Central memory CD4-positive, alpha-beta T cell (primary cell): Measurements from ENCODE around the gene CHCHD1.
"Not testable (repeated sequence)": the region's sequence is repeated elsewhere in the genome, so short reads cannot be mapped to it uniquely, and the experiment has no call there.

Experiments
- DNase-seq: peaks from one replicate; pipeline ENCODE4 v3.0.0; 2022

The CHCHD1 gene

DNA sequence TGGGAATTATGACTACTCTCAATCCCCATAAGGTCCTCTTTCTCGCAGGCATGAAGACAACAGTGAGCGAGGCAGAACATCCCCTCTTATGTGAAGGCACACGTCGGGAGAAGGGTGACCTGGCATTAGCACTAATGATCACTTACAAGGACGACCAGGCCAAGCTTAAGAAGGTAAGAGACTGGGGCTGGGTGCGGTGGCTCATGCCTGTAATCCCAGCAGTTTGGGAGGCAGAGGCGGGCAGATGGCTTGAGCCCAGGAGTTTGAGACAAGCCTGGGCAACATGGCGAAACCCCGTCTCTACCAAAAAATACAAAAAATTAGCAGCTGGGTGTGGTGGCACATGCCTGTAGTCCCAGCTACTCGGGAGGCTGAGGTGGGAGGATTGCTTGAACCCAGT is 13.6 kb downstream of the CHCHD1 start:
- DNase-seq: not testable (repeated sequence)

- DNase-seq: not testable (repeated sequence)
Measured at GRCh38 chr10:73796035-73796434, 14.2 kb downstream of the CHCHD1 start.

GRCh38 chr10:73796766-73797165 is 14.9 kb downstream of the CHCHD1 start:
- DNase-seq: no peak

- no peak for DNase-seq
Measured at GRCh38 chr10:73797324-73798025, 15.6 kb downstream of the CHCHD1 start.

- DNase-seq: no peak
Measured at GRCh38 chr10:73798087-73798486, 16.2 kb downstream of the CHCHD1 start.

DNA sequence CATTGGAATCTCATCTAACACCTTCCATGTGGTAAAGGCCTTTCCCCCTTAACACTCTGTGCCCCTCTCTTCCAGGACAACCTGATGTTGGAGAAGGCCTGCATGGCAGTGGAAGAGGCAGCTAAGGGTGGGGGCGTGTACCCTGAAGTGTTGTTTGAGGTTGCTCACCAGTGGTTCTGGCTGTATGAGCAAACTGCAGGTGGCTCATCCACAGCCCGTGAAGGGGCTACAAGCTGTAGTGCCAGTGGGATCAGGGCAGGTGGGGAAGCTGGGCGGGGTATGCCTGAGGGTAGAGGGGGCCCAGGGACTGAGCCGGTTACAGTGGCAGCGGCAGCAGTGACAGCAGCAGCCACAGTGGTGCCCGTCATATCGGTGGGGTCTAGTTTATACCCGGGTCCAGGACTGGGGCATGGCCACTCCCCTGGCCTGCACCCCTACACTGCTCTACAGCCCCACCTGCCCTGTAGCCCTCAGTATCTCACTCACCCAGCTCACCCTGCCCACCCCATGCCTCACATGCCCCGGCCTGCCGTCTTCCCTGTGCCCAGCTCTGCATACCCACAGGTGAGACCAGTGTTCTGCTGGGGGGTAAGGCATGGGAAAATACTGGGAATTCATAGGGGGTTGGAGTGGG is 17.2 kb downstream of the CHCHD1 start:
- DNase-seq: no peak

DNA sequence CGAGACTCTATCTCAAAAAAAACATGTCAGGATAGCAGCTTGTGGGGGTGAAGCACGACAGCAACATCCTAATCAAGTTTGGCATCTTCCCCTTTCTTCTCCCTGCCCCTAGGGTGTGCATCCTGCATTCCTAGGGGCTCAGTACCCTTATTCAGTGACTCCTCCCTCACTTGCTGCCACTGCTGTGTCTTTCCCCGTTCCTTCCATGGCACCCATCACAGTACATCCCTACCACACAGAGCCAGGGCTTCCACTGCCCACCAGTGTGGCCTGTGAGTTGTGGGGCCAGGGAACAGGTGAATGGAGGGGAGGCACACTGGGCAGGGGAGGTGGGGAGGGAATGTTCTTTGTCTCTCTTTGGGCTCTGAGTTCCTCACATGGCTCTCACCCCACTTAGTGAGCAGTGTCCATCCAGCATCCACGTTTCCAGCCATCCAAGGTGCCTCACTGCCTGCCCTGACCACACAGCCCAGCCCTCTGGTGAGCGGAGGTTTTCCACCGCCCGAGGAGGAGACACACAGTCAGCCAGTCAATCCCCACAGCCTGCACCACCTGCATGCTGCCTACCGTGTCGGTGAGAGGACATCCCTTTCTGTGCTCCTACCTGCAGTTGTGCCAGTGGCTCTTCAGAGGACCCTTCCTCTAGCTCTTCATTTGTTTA is 18.2 kb downstream of the CHCHD1 start:
- no peak for DNase-seq

DNA sequence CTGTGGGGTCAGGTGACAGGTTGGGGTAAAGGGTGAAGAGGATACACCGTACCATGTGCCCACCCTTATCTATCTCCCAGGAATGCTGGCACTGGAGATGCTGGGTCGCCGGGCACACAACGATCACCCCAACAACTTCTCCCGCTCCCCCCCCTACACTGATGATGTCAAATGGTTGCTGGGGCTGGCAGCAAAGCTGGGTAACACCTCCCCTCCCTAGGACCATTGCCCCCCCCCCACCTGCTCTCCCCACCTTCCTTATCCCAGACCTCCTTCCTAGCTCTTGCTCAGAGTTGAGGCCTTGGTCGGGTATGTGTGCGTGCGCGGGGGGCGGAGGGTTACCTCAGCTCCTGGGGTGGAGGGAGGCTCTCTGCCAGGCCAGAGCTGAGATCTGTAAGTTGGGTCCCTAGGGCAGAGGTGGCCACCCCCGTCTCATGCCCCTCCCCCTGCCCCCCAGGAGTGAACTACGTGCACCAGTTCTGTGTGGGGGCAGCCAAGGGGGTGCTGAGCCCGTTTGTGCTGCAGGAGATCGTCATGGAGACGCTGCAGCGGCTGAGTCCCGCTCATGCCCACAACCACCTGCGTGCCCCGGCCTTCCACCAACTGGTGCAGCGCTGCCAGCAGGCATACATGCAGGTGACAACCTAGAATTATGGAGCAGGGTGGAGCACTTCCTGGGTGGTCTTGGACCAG is 18.9 kb downstream of the CHCHD1 start:
- no peak for DNase-seq

DNA sequence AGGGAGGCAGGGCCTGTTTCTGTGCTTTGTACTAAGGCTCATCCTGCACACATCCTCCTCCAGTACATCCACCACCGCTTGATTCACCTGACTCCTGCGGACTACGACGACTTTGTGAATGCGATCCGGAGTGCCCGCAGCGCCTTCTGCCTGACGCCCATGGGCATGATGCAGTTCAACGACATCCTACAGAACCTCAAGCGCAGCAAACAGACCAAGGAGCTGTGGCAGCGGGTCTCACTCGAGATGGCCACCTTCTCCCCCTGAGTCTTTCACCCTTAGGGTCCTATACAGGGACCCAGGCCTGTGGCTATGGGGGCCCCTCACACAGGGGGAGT is 19.4 kb downstream of the CHCHD1 start:
- DNase-seq: no peak

- no peak for DNase-seq
Measured at GRCh38 chr10:73802276-73802991, 20.6 kb downstream of the CHCHD1 start.

DNA sequence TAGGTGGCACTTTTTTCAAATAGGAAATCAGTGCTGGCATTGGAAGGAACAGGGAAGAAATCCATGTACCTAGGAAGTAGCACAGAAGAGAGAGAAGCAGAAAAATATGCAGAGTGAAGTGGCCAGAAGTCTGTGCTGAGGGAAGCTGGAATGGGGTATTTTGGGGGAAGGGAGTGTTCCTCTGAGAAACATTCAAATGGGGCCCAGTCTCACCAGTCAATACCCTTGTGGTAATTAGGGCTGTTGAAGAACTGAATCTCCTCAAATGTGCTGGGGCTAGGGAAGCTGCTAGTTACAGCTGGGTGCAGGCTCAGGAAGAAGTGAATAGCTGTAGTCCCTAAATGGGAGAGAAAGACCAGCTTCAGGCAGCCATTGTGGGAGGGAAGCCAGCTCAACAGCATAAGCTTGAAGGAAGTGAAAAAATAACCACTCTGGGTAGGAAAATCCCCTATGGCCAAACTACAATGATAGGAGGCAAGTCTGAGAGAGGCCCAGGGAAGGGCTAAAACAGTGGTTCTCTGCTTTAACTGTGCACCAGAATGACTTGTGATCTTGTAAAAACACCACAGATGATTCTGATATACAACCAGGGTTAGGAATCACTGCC is 21.9 kb downstream of the CHCHD1 start:
- DNase-seq: no peak

GRCh38 chr10:73806176-73806950 is 24.5 kb downstream of the CHCHD1 start:
- no peak for DNase-seq

DNA sequence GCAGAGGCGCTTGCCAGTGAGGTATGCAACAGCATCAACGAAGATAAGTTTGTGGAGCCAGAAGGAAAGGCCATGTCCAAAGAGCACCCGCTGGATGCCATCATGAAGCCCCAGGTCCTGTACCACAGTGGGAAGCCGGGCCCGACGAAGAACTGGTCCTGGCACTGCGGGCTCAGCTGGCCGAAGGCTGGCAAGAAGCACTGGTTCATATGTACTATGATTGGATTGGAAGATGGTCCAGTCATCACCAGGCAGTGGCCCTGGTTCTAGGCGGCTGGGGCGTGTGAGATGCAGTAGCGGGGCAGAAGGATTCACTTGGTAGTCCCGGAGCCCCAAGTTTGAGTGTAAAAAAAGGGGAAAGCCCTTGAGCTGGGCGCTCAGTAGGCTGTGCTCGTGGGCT is 25.6 kb downstream of the CHCHD1 start:
- no peak for DNase-seq

DNA sequence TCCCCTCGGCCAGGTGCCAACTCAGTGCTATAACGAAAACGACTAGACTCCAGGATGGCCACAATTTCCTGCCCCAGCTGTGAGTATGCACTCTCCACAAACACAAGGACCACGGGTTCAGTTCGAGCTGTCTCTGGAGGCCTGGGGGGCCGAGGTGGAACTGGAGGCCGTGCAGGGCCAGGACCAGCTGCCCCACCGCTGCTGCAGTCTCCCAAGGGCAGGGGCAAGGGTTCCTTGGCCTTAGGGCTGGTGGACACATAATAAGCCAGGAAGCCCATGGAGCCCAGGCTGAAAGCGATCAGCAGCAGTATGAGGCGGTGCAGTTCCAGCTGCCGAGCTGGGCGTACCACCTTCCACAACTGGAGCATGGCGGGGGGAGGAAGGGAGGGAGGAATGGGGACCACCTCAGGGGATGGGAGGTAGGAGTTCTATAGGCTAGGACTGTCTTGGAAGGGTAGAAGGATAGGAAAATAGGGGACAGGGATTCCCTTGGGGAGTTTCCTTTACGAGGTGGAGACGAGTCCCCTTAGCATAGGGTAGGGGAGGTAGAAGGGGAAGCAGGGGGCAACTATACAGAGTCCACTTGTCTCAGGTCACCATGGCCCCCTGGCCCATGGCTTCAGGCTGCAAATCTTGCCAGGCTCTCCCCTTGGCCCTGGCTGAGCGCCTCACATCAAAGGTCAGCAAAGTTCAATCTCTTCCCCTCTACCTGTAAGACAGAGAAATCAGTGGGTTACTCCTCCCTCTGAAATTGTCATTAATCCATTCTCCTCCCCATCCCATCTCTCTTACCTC is 26.4 kb downstream of the CHCHD1 start:
- DNase-seq: no peak

DNA sequence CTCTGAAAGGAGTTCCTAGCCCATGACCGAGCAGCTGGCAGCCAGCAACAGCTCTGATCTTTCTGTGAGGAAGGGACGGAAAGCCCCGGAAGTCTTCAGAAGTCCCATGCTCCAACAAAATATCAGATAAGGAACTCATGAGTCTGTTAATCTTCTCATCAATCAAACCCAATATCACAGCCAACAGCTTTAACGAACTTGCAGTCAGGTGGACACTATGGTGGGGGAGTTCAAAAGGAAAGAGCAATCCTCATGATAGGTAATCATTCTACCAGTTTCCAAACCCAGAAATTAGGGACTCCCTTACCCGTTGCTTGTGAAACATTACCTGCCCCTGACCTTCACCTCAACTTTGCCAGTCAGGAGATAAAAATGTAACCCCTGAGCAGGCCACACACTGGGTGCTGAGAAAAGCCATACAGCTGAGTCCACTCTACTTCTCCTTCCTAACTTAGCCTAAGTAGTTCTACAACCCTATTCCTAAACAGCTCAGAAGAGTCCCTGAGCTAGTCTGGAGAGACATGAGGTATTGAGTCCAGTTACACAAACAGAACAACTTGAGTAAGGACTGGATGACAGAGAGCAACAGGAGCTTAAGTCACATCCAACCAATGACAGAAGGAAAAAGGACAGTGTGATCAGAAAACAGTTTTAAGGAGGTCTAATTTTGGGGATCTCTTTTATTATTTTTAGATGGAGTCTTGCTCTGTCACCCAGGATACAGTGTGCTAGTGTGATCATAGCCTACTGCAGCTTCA is 27.4 kb downstream of the CHCHD1 start:
- DNase-seq: no peak

- no peak for DNase-seq
Measured at GRCh38 chr10:73810358-73810734, 28.5 kb downstream of the CHCHD1 start.

DNA sequence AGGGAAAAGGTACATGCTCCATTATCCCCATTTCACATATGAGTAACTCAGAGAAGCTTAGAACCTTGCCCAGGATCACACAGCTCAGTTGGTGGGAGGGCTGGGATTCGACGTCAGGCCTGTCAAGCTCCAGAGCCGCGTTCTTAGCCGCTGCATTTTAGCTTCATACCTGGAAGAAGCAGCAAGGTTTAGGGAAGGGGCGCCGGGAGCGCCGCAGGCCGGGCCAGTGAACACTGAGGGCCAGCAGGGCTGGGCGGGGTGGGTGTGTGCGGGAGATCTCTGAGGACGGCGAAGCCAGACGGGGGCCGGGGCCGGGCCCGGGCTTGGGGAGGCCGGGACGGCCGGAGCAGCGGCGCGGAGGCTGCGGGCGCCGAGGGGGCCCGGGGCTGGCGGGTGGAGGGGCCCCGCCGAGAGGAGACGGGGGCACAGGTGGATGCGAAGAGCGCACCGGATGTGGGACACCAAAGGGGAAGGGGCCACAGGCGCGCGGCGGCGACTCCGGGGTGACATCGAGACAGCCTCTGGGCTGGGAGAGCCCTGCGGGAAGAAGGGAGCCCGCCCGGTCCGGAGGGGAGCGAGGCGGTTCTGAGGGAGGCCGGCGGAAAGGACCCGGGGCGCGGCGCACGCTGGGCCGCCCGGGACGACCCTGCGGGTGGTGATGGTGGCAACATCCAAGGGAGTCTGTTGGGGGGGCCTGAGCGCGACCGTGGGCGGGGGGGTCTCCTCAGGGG is 29.1 kb downstream of the CHCHD1 start:
- peak; percentile 69 for DNase-seq

DNA sequence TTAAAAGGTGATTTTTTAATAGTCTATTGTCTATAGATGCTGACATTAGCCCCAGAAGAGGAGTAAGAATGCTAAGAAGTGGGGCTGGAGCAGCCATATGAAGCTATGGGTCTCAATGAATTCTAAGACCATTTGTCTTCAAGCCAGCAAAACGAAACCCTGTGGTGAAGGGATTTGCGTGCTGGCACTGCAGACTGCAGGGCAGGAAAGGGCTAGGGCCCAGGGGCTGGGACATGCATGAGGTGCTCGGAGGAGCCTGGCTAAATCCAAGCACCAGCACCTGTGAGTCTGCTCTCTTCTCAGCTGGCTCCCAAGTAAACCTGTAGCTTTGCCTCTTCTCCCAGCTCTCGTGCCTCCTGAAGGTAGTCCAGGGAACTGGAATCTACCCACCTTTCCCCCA is 30.8 kb downstream of the CHCHD1 start:
- DNase-seq: no peak

DNA sequence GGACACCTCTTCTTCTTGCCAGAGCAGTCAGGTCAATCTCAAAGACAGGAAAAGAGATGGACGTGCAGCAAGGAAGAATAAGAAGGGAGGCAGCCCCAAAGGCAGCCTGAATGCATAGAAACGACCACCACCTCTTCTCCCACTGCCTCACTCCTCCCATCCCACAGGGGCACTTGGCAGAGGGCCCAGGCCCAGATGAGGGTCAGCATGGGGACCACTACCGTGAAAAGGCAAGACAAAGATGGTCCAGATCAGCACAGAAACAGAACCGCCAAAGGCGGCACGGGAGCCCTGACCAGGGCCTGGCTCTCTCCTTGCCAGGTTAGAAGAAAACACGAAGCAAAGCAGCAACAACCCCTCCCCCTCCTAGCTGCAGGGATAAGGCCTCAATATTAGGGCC is 31.5 kb downstream of the CHCHD1 start:
- DNase-seq: no peak
